Liver (tissue), 3 donors: ENCODE results near the gene BIRC5.

Source experiments
- ATF3 ChIP-seq: IDR thresholded peaks from 2 replicates; pipeline ENCODE4 v1.6.1; 2016; ENCODE audit warnings: antibody characterized with exemption
- CTCF ChIP-seq: fragments of 150-350 bp; IDR thresholded peaks from 2 replicates; pipeline ENCODE4 v1.5.1; 2017; ENCODE audit warnings: improper control_type of control experiment, low read depth, low read length; ENCODE audit not compliant: missing input control
- EGR1 ChIP-seq, 2 donors: IDR thresholded peaks; 2 replicates each; pipeline ENCODE4 v1.6.1; 2016 to 2018; ENCODE audit warnings: antibody characterized with exemption in 2 of 2, low read depth in 2 of 2
- GABPA ChIP-seq, 2 donors: IDR thresholded peaks in 1 of 2; conservative IDR thresholded peaks in 1 of 2; 2 replicates each; pipeline ENCODE4 v1.6.1; 2016; ENCODE audit warnings: antibody characterized with exemption in 2 of 2, mild to moderate bottlenecking in 1 of 2, moderate library complexity in 1 of 2
- JUND ChIP-seq, 2 donors: IDR thresholded peaks; 2 replicates each; pipeline ENCODE4 v1.6.1; 2016; ENCODE audit warnings: antibody characterized with exemption in 2 of 2
- MAX ChIP-seq: IDR thresholded peaks from 2 replicates; pipeline ENCODE4 v1.6.1; 2016; ENCODE audit warnings: antibody characterized with exemption
- RAD21 ChIP-seq, 2 donors: IDR thresholded peaks; 2 replicates each; pipeline ENCODE4 v1.6.1; 2016; ENCODE audit warnings: antibody characterized with exemption in 2 of 2, mild to moderate bottlenecking in 2 of 2
- REST ChIP-seq: IDR thresholded peaks from 2 replicates; pipeline ENCODE4 v1.6.1; 2016; ENCODE audit warnings: antibody characterized with exemption, mild to moderate bottlenecking
- RXRA ChIP-seq, 2 donors: IDR thresholded peaks; 2 replicates each; pipeline ENCODE4 v1.6.1; 2017 to 2018; ENCODE audit warnings: antibody characterized with exemption in 2 of 2, mild to moderate bottlenecking in 1 of 2
- donor health status: healthy.
- donor health status: healthy.

GRCh38 chr17:78170692-78171590 lies 43.1 kb upstream of the BIRC5 start:
- TF ChIP-seq CTCF (no peak), RAD21 (IDR thresholded peaks at IDR 0.05) (no peak), MAX (no peak), REST (no peak), EGR1 (IDR thresholded peaks at IDR 0.05; ENCODE audit: low read depth in 2 of 2) (no peak), RXRA (IDR thresholded peaks at IDR 0.05) (no peak), JUND (IDR thresholded peaks at IDR 0.05) (no peak), ATF3 (no peak), GABPA (IDR thresholded peaks at IDR 0.05 in 1 of 2, conservative IDR thresholded peaks at IDR 0.05 in 1 of 2) (no peak)
